ENCODE data around the gene C16orf74. TPM values are rescaled to one million over a fixed set of nuclear protein-coding genes. Genes with fewer than 3 reads are reported as not detected.

The C16orf74 gene
- total and polyA plus RNA-seq, 2 donors (not counting 1 experiment from before 2014, with no cell fraction given) = 73.0 to 83.3 TPM

DNA sequence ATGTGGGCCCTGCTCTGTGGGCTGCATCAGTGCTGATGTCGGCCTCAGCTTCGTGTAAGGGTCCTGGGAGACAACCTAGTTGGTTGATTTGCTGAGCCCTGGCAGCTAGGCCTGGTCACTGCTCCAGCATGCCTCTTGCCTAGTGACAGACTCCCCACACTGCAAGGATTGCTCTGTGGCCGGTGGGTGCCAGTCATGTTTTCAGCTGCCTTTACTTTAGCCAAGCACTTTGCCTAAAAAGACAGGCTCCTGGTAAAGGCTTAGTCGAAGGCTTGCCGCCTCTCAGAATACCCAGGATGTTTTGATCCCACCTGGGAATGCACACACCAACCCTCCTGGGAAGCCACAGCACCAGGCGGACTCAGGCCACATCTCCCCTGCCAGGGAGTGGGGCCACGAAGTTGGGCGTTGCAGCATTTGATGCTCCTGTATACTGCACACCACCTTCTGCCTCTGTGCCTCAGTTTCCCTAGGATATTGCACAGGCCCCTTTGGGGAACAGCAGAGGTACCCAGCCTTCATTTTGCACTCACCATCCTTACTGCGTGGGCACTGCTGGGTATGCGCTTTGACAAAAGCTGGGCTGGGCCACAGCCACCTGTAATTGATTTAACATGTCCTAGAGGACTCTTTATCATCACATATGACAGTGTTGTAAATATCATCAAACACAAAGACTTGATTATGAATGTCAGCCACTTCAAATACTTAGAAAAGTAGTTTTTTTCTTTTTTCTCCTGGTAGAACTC, 82.0 kb downstream of the C16orf74 start:
- no peak for ATAC-seq (ENCODE audit: low read depth)
- WGBS (ENCODE audit: insufficient coverage) = over 99% methylated on average over 8 of the region's 10 CpGs
- Histone ChIP-seq H2AFZ (ENCODE audit: insufficient read depth, low read depth, low read length, poor library complexity, severe bottlenecking) (no peak overlapping the region), H3K9me3 (ENCODE audit: control extremely low read depth in 1 of 3, control insufficient read depth in 2 of 3, insufficient read depth in 1 of 3, low read length in 2 of 3) (no peaks in the 10 kb centered on the region), H3K79me2 (ENCODE audit: control insufficient read depth, insufficient read depth, low read length) (peaks cover 4% of the 10 kb centered on the region), H3K9ac (ENCODE audit: low read length) (no peak overlapping the region), H3K4me2 (replicated peaks; ENCODE audit: low read depth, low read length, poor library complexity, severe bottlenecking) (no peak overlapping the region), H3K4me1 (ENCODE audit: control insufficient read depth in 2 of 2, insufficient read depth in 2 of 2, low read length in 2 of 2) (no peaks in the 10 kb centered on the region), H4K20me1 (ENCODE audit: control insufficient read depth, insufficient read depth, low read length, poor library complexity, severe bottlenecking) (peaks cover 31% of the 10 kb centered on the region), H3K4me3 (ENCODE audit: control extremely low read depth in 1 of 5, extremely low read depth in 1 of 5, insufficient read depth in 1 of 5, low read depth in 2 of 5, low read length in 4 of 5) (no peak overlapping the region), H3K27me3 (replicated peaks in 1 of 4; ENCODE audit: control extremely low read depth in 1 of 4, control insufficient read depth in 3 of 4, insufficient read depth in 4 of 4, low read length in 3 of 4) (no peaks in the 10 kb centered on the region), H3K27ac (ENCODE audit: low read length in 2 of 2) (no peak overlapping the region), H3K36me3 (replicated peaks in 1 of 2; ENCODE audit: control extremely low read depth in 1 of 2, control insufficient read depth in 1 of 2, extremely low read depth in 1 of 2, insufficient read depth in 2 of 2, low read length in 1 of 2) (peaks cover 1 to 84% of the 10 kb centered on the region in 2 experiments)
- CTCF ChIA-PET = interaction anchor here (1.0 to 1.1 kb wide), 2 partner anchors 9 to 150 kb away, joined by 3 to 4 read pairs; no protein-coding TSS in a partner anchor
- POLR2A ChIA-PET = no interaction called here
- H3K4me1 Mint-ChIP-seq = no peaks in the 10 kb centered on the region
- no peak overlapping the region for H3K27ac Mint-ChIP-seq
- no peak for DNase-seq
- TF ChIP-seq, protein P1, sequence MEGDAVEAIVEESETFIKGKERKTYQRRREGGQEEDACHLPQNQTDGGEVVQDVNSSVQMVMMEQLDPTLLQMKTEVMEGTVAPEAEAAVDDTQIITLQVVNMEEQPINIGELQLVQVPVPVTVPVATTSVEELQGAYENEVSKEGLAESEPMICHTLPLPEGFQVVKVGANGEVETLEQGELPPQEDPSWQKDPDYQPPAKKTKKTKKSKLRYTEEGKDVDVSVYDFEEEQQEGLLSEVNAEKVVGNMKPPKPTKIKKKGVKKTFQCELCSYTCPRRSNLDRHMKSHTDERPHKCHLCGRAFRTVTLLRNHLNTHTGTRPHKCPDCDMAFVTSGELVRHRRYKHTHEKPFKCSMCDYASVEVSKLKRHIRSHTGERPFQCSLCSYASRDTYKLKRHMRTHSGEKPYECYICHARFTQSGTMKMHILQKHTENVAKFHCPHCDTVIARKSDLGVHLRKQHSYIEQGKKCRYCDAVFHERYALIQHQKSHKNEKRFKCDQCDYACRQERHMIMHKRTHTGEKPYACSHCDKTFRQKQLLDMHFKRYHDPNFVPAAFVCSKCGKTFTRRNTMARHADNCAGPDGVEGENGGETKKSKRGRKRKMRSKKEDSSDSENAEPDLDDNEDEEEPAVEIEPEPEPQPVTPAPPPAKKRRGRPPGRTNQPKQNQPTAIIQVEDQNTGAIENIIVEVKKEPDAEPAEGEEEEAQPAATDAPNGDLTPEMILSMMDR (IDR thresholded peaks at IDR 0.05) = no peak
- no peak for TF ChIP-seq EZH2 (IDR thresholded peaks at IDR 0.05; ENCODE audit: borderline replicate concordance, insufficient read depth, low read depth, low read length, poor library complexity, severe bottlenecking)
- H3K9me3 Mint-ChIP-seq (ENCODE audit: insufficient read depth) = no peaks in the 10 kb centered on the region
- intact Hi-C loops (cut with micrococcal nuclease) = no loop called here
- no peak overlapping the region for H3K4me3 Mint-ChIP-seq
- no peaks in the 10 kb centered on the region for H3K27me3 Mint-ChIP-seq

DNA sequence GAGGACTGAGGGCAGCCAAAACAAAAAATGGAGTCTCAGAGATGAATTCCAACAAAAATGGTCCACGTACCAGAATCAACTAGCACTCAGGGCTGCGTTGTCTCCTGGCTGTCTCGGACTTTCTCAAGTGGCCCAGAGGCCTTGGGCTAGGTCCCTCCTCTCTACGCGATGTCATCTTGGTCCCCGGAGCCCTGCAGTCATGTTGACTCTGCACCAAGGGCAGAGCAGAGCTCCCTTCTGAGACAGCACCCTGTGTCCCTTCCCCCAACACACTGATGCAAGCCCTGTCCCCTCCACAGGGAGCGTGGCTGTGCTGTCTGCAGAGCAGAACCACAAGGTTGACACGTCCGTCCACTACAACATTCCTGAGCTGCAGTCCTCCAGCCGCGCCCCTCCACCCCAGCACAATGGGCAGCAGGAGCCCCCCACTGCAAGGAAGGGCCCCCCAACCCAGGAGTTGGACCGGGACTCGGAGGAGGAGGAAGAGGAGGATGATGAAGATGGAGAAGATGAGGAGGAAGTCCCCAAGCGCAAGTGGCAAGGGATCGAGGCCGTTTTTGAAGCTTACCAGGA, 83.0 kb downstream of the C16orf74 start:
- no peak overlapping the region for H3K9ac ChIP-seq (ENCODE audit: low read length)
- no peak overlapping the region for H3K4me2 ChIP-seq (replicated peaks; ENCODE audit: low read depth, low read length, poor library complexity, severe bottlenecking)
- Mint-ChIP-seq H3K27me3 (no peaks in the 10 kb centered on the region), H3K4me1 (no peaks in the 10 kb centered on the region), H3K9me3 (ENCODE audit: insufficient read depth) (no peaks in the 10 kb centered on the region), H3K27ac (no peak overlapping the region), H3K4me3 (no peak overlapping the region)
- no peaks in the 10 kb centered on the region for H3K4me1 ChIP-seq (ENCODE audit: control insufficient read depth in 2 of 2, insufficient read depth in 2 of 2, low read length in 2 of 2)
- ATAC-seq (ENCODE audit: low read depth) (no peak), DNase-seq (no peak)
- 98% methylated on average over 12 of the region's 16 CpGs for WGBS (ENCODE audit: insufficient coverage)
- no peak overlapping the region for H2AFZ ChIP-seq (ENCODE audit: insufficient read depth, low read depth, low read length, poor library complexity, severe bottlenecking)
- peaks cover 32% of the 10 kb centered on the region for H4K20me1 ChIP-seq (ENCODE audit: control insufficient read depth, insufficient read depth, low read length, poor library complexity, severe bottlenecking)
- H3K27ac ChIP-seq (ENCODE audit: low read length in 2 of 2) = no peak overlapping the region
- intact Hi-C loops (cut with micrococcal nuclease) = no loop called here
- no peaks in the 10 kb centered on the region for H3K27me3 ChIP-seq (replicated peaks in 1 of 4; ENCODE audit: control extremely low read depth in 1 of 4, control insufficient read depth in 3 of 4, insufficient read depth in 4 of 4, low read length in 3 of 4)
- peaks cover 4% of the 10 kb centered on the region for H3K79me2 ChIP-seq (ENCODE audit: control insufficient read depth, insufficient read depth, low read length)
- POLR2A ChIA-PET = no interaction called here
- peaks cover 1 to 87% of the 10 kb centered on the region in 2 experiments for H3K36me3 ChIP-seq (replicated peaks in 1 of 2; ENCODE audit: control extremely low read depth in 1 of 2, control insufficient read depth in 1 of 2, extremely low read depth in 1 of 2, insufficient read depth in 2 of 2, low read length in 1 of 2)
- no peak overlapping the region for H3K4me3 ChIP-seq (ENCODE audit: control extremely low read depth in 1 of 5, extremely low read depth in 1 of 5, insufficient read depth in 1 of 5, low read depth in 2 of 5, low read length in 4 of 5)
- TF ChIP-seq, protein P1 (IDR thresholded peaks at IDR 0.05) = no peak
- no peak for TF ChIP-seq EZH2 (IDR thresholded peaks at IDR 0.05; ENCODE audit: borderline replicate concordance, insufficient read depth, low read depth, low read length, poor library complexity, severe bottlenecking)
- no peaks in the 10 kb centered on the region for H3K9me3 ChIP-seq (ENCODE audit: control extremely low read depth in 1 of 3, control insufficient read depth in 2 of 3, insufficient read depth in 1 of 3, low read length in 2 of 3)
- CTCF ChIA-PET = interaction anchor here (1.0 to 1.1 kb wide), 2 partner anchors 8 to 151 kb away, joined by 3 to 4 read pairs; no protein-coding TSS in a partner anchor

Measured in B cell (primary cell).